K562 (cell line): Measurements from ENCODE around the gene MALRD1. TPM values are rescaled to one million over a fixed set of nuclear protein-coding genes. Genes with fewer than 3 reads are reported as not detected.

ENCODE experiments used
- ATAC-seq: fragments of 200-7000 bp; cut with Tn5 transposase; 3 replicates; pipeline ENCODE4 v1.9.1; 2020; ENCODE audit warnings: moderate library complexity
- BruUV-seq: library from RNA; stranded (reverse); fragments of 400-500 nt; replicated peaks from 2 replicates; lab custom pipeline; 2021; lab: Mats Ljungman, UMichigan
- CTCF ChIA-PET: fragments of 300-600 bp; formaldehyde crosslinking; extraction: SDS; loops from one replicate; lab custom pipeline; 2021; ENCODE audit warnings: low intra/inter-chr PET ratio; lab: Yijun Ruan, JAX
- POLR2A ChIA-PET: fragments of 300-600, 350-650 bp; sonication (Branson Sonifier 250); formaldehyde crosslinking; extraction: SDS; loops from one replicate; lab custom pipeline; 2021; ENCODE audit warnings: antibody characterized with exemption, inconsistent platforms; lab: Yijun Ruan, JAX
- DNase-seq, 4 experiments: peaks; one replicate each; pipeline versions ENCODE4 v3.0.0 to v3.0.0-alpha.2; 2011 to 2018; ENCODE audit warnings: low spot score in 3 of 4, mixed read lengths in 3 of 4; ENCODE audit errors: extremely low read depth in 1 of 4
- FAIRE-seq: peaks from 2 replicates; lab custom pipeline; 2011; peaks lifted over from hg19 to GRCh38; lab: Jason Lieb, UNC
- H2AFZ ChIP-seq: 2 replicates; pipeline ENCODE4 v1.6.0; 2011; ENCODE audit warnings: low read depth, low read length, control low read depth, inconsistent platforms
- H3K27ac ChIP-seq: fragments of 200-600 bp; 3 replicates; pipeline ENCODE4 v1.8.0; 2011; ENCODE audit warnings: low read depth, mild to moderate bottlenecking, control low read depth, inconsistent platforms, low read length, moderate library complexity, mixed read lengths; ENCODE audit errors: extremely low read depth
- H3K27me3 ChIP-seq, 2 experiments: fragments of 300-600 bp in 1 of 2; 2 replicates in 1 of 2; 3 replicates in 1 of 2; pipeline versions ENCODE4 v1.6.0 to v1.8.0; 2011; ENCODE audit warnings: inconsistent platforms in 2 of 2, low read length in 2 of 2, mild to moderate bottlenecking in 1 of 2, mixed read lengths in 1 of 2, moderate library complexity in 1 of 2; ENCODE audit not compliant: control insufficient read depth in 2 of 2, insufficient read depth in 2 of 2
- H3K36me3 ChIP-seq: fragments of 300-600 bp; 3 replicates; pipeline ENCODE4 v1.8.0; 2011; ENCODE audit warnings: mild to moderate bottlenecking, low read length, inconsistent platforms; ENCODE audit not compliant: control insufficient read depth, insufficient read depth
- H3K4me1 ChIP-seq, 2 experiments: fragments of 200-600 bp in 1 of 2; replicated peaks in 1 of 2; 2 replicates in 1 of 2; 3 replicates in 1 of 2; pipeline versions ENCODE4 v1.5.1 to v1.8.0; 2011; ENCODE audit warnings: inconsistent platforms in 2 of 2, low read length in 2 of 2, mild to moderate bottlenecking in 1 of 2, mixed read lengths in 1 of 2, moderate library complexity in 1 of 2; ENCODE audit not compliant: control insufficient read depth in 2 of 2, insufficient read depth in 2 of 2
- H3K4me2 ChIP-seq: 2 replicates; pipeline ENCODE4 v1.6.1; 2011; ENCODE audit warnings: low read length, control low read depth, inconsistent platforms, mixed read lengths; ENCODE audit not compliant: insufficient read depth
- H3K4me3 ChIP-seq: fragments of 200-600 bp; sonication (generic), shearing (Covaris generic); 2 replicates; pipeline ENCODE4 v1.5.1; 2016; ENCODE audit warnings: control low read depth, inconsistent platforms
- H3K79me2 ChIP-seq: fragments of 200-600 bp; 3 replicates; pipeline ENCODE4 v1.8.0; 2011; ENCODE audit warnings: low read length, inconsistent platforms; ENCODE audit not compliant: control insufficient read depth, insufficient read depth
- H3K9ac ChIP-seq, 2 experiments: 2 replicates each; pipeline versions ENCODE4 v1.6.0 to v1.6.1; 2011; ENCODE audit warnings: low read depth in 2 of 2, low read length in 2 of 2, control low read depth in 1 of 2, inconsistent platforms in 1 of 2, mild to moderate bottlenecking in 1 of 2, mixed read lengths in 1 of 2; ENCODE audit not compliant: insufficient read depth in 1 of 2
- H3K9me1 ChIP-seq: one replicate; pipeline ENCODE4 v1.6.0; 2011; ENCODE audit warnings: inconsistent platforms, mild to moderate bottlenecking, low read length, moderate library complexity; ENCODE audit not compliant: control insufficient read depth, insufficient read depth
- H3K9me3 ChIP-seq: replicated peaks from 2 replicates; pipeline ENCODE4 v1.5.1; 2011; ENCODE audit warnings: low read depth, low read length, inconsistent platforms; ENCODE audit not compliant: control insufficient read depth, insufficient read depth
- H4K20me1 ChIP-seq: replicated peaks from 2 replicates; pipeline ENCODE4 v1.6.1; 2011; ENCODE audit warnings: low read length, inconsistent platforms, mixed read lengths; ENCODE audit not compliant: control insufficient read depth, insufficient read depth
- DACH1 ChIP-seq: fragments of 450-650 bp; IDR thresholded peaks from 2 replicates; pipeline ENCODE4 v1.6.1; 2018; ENCODE audit not compliant: partially characterized antibody
- HNRNPH1 ChIP-seq: fragments of 200-400 bp; formaldehyde crosslinking; optimal IDR thresholded peaks from 2 replicates; pipeline ENCODE3; 2017; ENCODE audit warnings: low read depth, mild to moderate bottlenecking, low read length, moderate library complexity
- HNRNPK ChIP-seq: fragments of 200-400 bp; formaldehyde crosslinking; IDR thresholded peaks from one replicate; pipeline ENCODE4 v1.6.1; 2018; ENCODE audit warnings: mild to moderate bottlenecking, low read depth, low read length; ENCODE audit not compliant: poor library complexity, severe bottlenecking
- KAT7 ChIP-seq: sonication (generic); formaldehyde crosslinking; IDR thresholded peaks from 2 replicates; pipeline ENCODE4 v1.8.0; 2022; ENCODE audit warnings: missing genetic modification reagents, mild to moderate bottlenecking, borderline replicate concordance
- POLR2AphosphoS2 ChIP-seq: IDR thresholded peaks from 2 replicates; pipeline ENCODE4 v1.6.1; 2012; ENCODE audit warnings: low read length, improper control_type of control experiment
- PTRF ChIP-seq: fragments of 450-650 bp; IDR thresholded peaks from 2 replicates; pipeline ENCODE4 v1.6.1; 2016; ENCODE audit warnings: mild to moderate bottlenecking, missing genetic modification characterization, missing compliant biosample characterization
- RAD21 ChIP-seq, 2 experiments: fragments of 250-450 bp in 1 of 2; fragments of 450-650 bp in 1 of 2; sonication (Bioruptor Pico) in 1 of 2; formaldehyde crosslinking in 1 of 2; IDR thresholded peaks in 1 of 2; conservative IDR thresholded peaks in 1 of 2; 2 replicates each; pipeline versions ENCODE4 v1.4.0 to v1.8.0; 2020 to 2022; ENCODE audit warnings: mild to moderate bottlenecking in 2 of 2, moderate library complexity in 1 of 2
- SFPQ ChIP-seq: fragments of 200-400 bp; formaldehyde crosslinking; IDR thresholded peaks from 2 replicates; pipeline ENCODE4 v1.6.1; 2017; ENCODE audit warnings: mild to moderate bottlenecking, low read depth, low read length, moderate library complexity
- ZBTB34 ChIP-seq: fragments of 250-450 bp; sonication (Bioruptor Pico); IDR thresholded peaks from 2 replicates; pipeline ENCODE4 v1.8.0; 2021; ENCODE audit warnings: mild to moderate bottlenecking, moderate library complexity
- ZNF212 ChIP-seq: fragments of 450-650 bp; formaldehyde crosslinking; IDR thresholded peaks from 2 replicates; pipeline ENCODE4 v1.4.0; 2020; ENCODE audit warnings: mild to moderate bottlenecking
- WGBS: fragments of 100-300 bp; shearing (Covaris generic); methylation state at CpG from one replicate; pipeline ENCODE4 v1.1.6; 2016; ENCODE audit warnings: low coverage, mixed read lengths; ENCODE audit not compliant: insufficient coverage; ENCODE audit errors: missing lambda C conversion rate; 5-methylcytosine and 5-hydroxymethylcytosine counted together
- in situ Hi-C: fragments of 300-500 bp; cut with MboI; formaldehyde crosslinking; loops from 4 replicates; pipeline ENCODE4 v1.15.0; 2018; ENCODE audit warnings: inconsistent platforms, mixed read lengths
- intact Hi-C: fragments of 100-400 bp; cut with micrococcal nuclease; formaldehyde crosslinking; loops from 2 replicates; pipeline ENCODE4 v1.14.2; 2022
- polyA plus RNA-seq, 8 experiments: library from polyadenylated mRNA; depleted of rRNA in 4 of 8; stranded (reverse) in 5 of 8; unstranded in 3 of 8; fragments of >200 nt; fragmentation: Nextera tagmentation in 2 of 8; fragmentation: Illumina TruSeq in 1 of 8; extraction: Ambion mirVana in 2 of 8; extraction: Trizol in 1 of 8; gene quantifications; 2 replicates each; pipeline versions ENCODE4 v1.2.1 to v1.2.3, GENCODE V29; 2011 to 2014; ENCODE audit warnings: inconsistent platforms in 1 of 8, missing spikeins in 1 of 8
- total RNA-seq, 7 experiments: library from RNA; depleted of rRNA in 6 of 7; stranded (reverse); fragments of >200 nt in 6 of 7; fragmentation: Illumina TruSeq in 2 of 7; extraction: Trizol in 2 of 7; gene quantifications; 2 replicates each; pipeline versions ENCODE4 v1.2.1 to v1.2.3, GENCODE V29; 2011 to 2021; ENCODE audit warnings: low replicate concordance in 1 of 7
- TF ChIP-seq, protein P1 (sequence below): fragments of 450-650 bp; IDR thresholded peaks from one replicate; pipeline ENCODE4 v1.6.1; 2018; ENCODE audit warnings: mild to moderate bottlenecking, moderate library complexity; ENCODE audit not compliant: partially characterized antibody

Gene MALRD1
- total and polyA plus RNA-seq, 9 of the 15 experiments (the other 6 are each of a cell fraction or from before 2014, with no cell fraction given), result not detected

DNA sequence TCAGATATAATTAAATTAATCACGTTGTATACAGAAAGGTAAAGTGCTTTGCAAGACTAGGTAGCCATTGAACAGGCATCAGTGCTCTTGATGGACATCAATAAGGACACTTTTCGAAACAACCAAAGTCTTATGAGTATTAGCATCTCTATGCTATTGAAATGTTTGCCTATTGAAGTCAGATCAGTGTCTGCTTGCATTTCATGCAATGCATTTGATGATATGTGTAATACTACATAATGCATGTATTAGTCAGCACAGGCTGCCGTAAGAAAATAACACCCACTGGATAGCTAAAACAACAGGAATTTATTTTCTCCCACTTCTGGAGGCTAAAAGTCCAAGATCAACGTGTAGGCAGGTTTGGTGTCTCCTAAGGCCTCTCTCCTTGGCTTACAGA lies 558.4 kb downstream of the MALRD1 start:
- Histone ChIP-seq H3K9me1 (no peaks in the 10 kb centered on the region), H2AFZ (no peak overlapping the region), H4K20me1 (no peaks in the 10 kb centered on the region), H3K36me3 (no peaks in the 10 kb centered on the region), H3K27ac (no peak overlapping the region), H3K9ac (no peak overlapping the region), H3K27me3 (no peaks in the 10 kb centered on the region), H3K4me2 (no peak overlapping the region), H3K4me1 (no peaks in the 10 kb centered on the region), H3K79me2 (no peaks in the 10 kb centered on the region), H3K9me3 (no peaks in the 10 kb centered on the region), H3K4me3 (no peak overlapping the region)
- in situ Hi-C loops, result no loop called here
- no peak for TF ChIP-seq ZNF212 (CRISPR knock-in tag)
- TF ChIP-seq PTRF (tag), result no peak
- TF ChIP-seq, protein P1, sequence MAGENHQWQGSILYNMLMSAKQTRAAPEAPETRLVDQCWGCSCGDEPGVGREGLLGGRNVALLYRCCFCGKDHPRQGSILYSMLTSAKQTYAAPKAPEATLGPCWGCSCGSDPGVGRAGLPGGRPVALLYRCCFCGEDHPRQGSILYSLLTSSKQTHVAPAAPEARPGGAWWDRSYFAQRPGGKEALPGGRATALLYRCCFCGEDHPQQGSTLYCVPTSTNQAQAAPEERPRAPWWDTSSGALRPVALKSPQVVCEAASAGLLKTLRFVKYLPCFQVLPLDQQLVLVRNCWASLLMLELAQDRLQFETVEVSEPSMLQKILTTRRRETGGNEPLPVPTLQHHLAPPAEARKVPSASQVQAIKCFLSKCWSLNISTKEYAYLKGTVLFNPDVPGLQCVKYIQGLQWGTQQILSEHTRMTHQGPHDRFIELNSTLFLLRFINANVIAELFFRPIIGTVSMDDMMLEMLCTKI, result no peak
- ChIA-PET CTCF (no interaction called here), POLR2A (interaction anchor here (0.6 kb wide), 1 partner anchor 280 kb away, joined by 4 read pairs; no protein-coding TSS in a partner anchor)
- no peak for ATAC-seq
- no peak for FAIRE-seq
- intact Hi-C loops, result no loop called here
- WGBS, result 1% methylated on average over 4 of the region's 4 CpGs
- no peak for DNase-seq
- BruUV-seq, result no TSS peak

- Histone ChIP-seq H3K27ac (no peak overlapping the region), H3K9me1 (no peaks in the 10 kb centered on the region), H4K20me1 (no peaks in the 10 kb centered on the region), H3K27me3 (no peaks in the 10 kb centered on the region), H3K4me1 (no peaks in the 10 kb centered on the region), H3K36me3 (no peaks in the 10 kb centered on the region), H3K9me3 (0 out of 2 replicates have a peak, but pooled peaks cover 1% of the 10 kb centered on the region), H3K9ac (no peak overlapping the region), H3K4me2 (no peak overlapping the region), H3K4me3 (no peak overlapping the region), H2AFZ (no peak overlapping the region), H3K79me2 (no peaks in the 10 kb centered on the region)
- CTCF ChIA-PET, result no interaction called here
- intact Hi-C loops (no loop called here), in situ Hi-C loops (no loop called here)
- no peak for FAIRE-seq
- ATAC-seq, result no peak
- POLR2A ChIA-PET, result interaction anchor here (0.5 kb wide), 1 partner anchor 1543 kb away, joined by 3 read pairs; no protein-coding TSS in a partner anchor
- no TSS peak for BruUV-seq
- no peak for DNase-seq
- TF ChIP-seq SFPQ (no peak), POLR2AphosphoS2 (no peak), RAD21 (CRISPR knock-in tag; conservative IDR thresholded peaks at IDR 0.05 in 1 of 2, IDR thresholded peaks at IDR 0.05 in 1 of 2) (no peak), HNRNPK (no peak), ZBTB34 (CRISPR knock-in tag) (no peak), DACH1 (no peak), HNRNPH1 (no peak), KAT7 (CRISPR knock-in tag) (no peak)
These were observed 563.2 kb downstream of the MALRD1 start for GRCh38 chr10:19611775-19612174.
